ENCODE results near the gene DNMT3A. TPM values are rescaled to one million over a fixed set of nuclear protein-coding genes. Genes with fewer than 3 reads are reported as not detected.

DNMT3A gene
- total RNA-seq, 2 donors from 2014 or later, result 17.7 to 24.3 TPM

- Histone ChIP-seq H3K36me3 (no peaks in the 10 kb centered on the region), H3K27ac (no peak overlapping the region), H3K4me1 (ENCODE audit: control insufficient read depth in 1 of 2, low read depth in 2 of 2) (peaks cover 19 to 47% of the 10 kb centered on the region in 2 donors), H3K27me3 (replicated peaks; ENCODE audit: insufficient read depth) (no peaks in the 10 kb centered on the region), H3K4me3 (no peak overlapping the region), H3K9me3 (no peaks in the 10 kb centered on the region)
- no peak for TF ChIP-seq CTCF (IDR thresholded peaks at IDR 0.05)
- no peak for ATAC-seq (ENCODE audit: insufficient number of reproducible peaks, low FRiP score, low read depth)
- no peak for DNase-seq (ENCODE audit: low spot score)
Observed at GRCh38 chr2:25302758-25303375, 38.9 kb downstream of the DNMT3A start.

GRCh38 chr2:25301453-25302352, 40.0 kb downstream of the DNMT3A start:
- no peak for DNase-seq (ENCODE audit: low spot score)
- Histone ChIP-seq H3K4me1 (ENCODE audit: control insufficient read depth in 1 of 2, low read depth in 2 of 2) (peaks cover 14 to 37% of the 10 kb centered on the region in 2 donors), H3K36me3 (no peaks in the 10 kb centered on the region), H3K27me3 (replicated peaks; ENCODE audit: insufficient read depth) (no peaks in the 10 kb centered on the region), H3K4me3 (no peak overlapping the region), H3K27ac (no peak overlapping the region), H3K9me3 (no peaks in the 10 kb centered on the region)
- TF ChIP-seq CTCF (IDR thresholded peaks at IDR 0.05), result no peak
- no peak for ATAC-seq (ENCODE audit: insufficient number of reproducible peaks, low FRiP score, low read depth)

- no peak for DNase-seq (ENCODE audit: low spot score)
- H3K4me3 ChIP-seq, result no peak overlapping the region
- no peak overlapping the region for H3K27ac ChIP-seq
- H3K36me3 ChIP-seq, result no peaks in the 10 kb centered on the region
- H3K9me3 ChIP-seq, result no peaks in the 10 kb centered on the region
- no peaks in the 10 kb centered on the region for H3K27me3 ChIP-seq (replicated peaks; ENCODE audit: insufficient read depth)
- TF ChIP-seq CTCF (IDR thresholded peaks at IDR 0.05), result no peak
- peaks cover 13 to 37% of the 10 kb centered on the region in 2 donors for H3K4me1 ChIP-seq (ENCODE audit: control insufficient read depth in 1 of 2, low read depth in 2 of 2)
- no peak for ATAC-seq (ENCODE audit: insufficient number of reproducible peaks, low FRiP score, low read depth)
Observed at GRCh38 chr2:25300001-25300400, 41.7 kb downstream of the DNMT3A start.

GRCh38 chr2:25298776-25299431, 42.8 kb downstream of the DNMT3A start:
- H3K27me3 ChIP-seq (replicated peaks; ENCODE audit: insufficient read depth), result no peaks in the 10 kb centered on the region
- H3K4me1 ChIP-seq (ENCODE audit: control insufficient read depth in 1 of 2, low read depth in 2 of 2), result peaks cover 24 to 44% of the 10 kb centered on the region in 2 donors
- H3K36me3 ChIP-seq, result no peaks in the 10 kb centered on the region
- no peak for TF ChIP-seq CTCF (IDR thresholded peaks at IDR 0.05)
- H3K27ac ChIP-seq, result no peak overlapping the region
- H3K4me3 ChIP-seq, result no peak overlapping the region
- no peaks in the 10 kb centered on the region for H3K9me3 ChIP-seq
- ATAC-seq (ENCODE audit: insufficient number of reproducible peaks, low FRiP score, low read depth) (no peak), DNase-seq (ENCODE audit: low spot score) (no peak)

GRCh38 chr2:25297738-25298137, 44.0 kb downstream of the DNMT3A start:
- Histone ChIP-seq H3K27ac (no peak overlapping the region), H3K4me1 (ENCODE audit: control insufficient read depth in 1 of 2, low read depth in 2 of 2) (peaks cover 30 to 56% of the 10 kb centered on the region in 2 donors)
- no peak for DNase-seq (ENCODE audit: low spot score)

More at GRCh38 chr2:25297738-25298137, 44.0 kb downstream of the DNMT3A start:
- no peaks in the 10 kb centered on the region for H3K36me3 ChIP-seq
- no peak for ATAC-seq (ENCODE audit: insufficient number of reproducible peaks, low FRiP score, low read depth)
- H3K9me3 ChIP-seq, result no peaks in the 10 kb centered on the region
- no peak overlapping the region for H3K4me3 ChIP-seq
- no peak for TF ChIP-seq CTCF (IDR thresholded peaks at IDR 0.05)
- H3K27me3 ChIP-seq (replicated peaks; ENCODE audit: insufficient read depth), result no peaks in the 10 kb centered on the region

All from thoracic aorta (tissue), 2 donors.